SKM-1 (cell line): Measurements from ENCODE around the gene XYLT1.
"Not testable (repeated sequence)": the region's sequence is repeated elsewhere in the genome, so short reads cannot be mapped to it uniquely, and the experiment has no call there.

ENCODE experiments used
- DNase-seq: peaks from one replicate; lab custom pipeline; 2025; ENCODE audit not compliant: unreplicated experiment; lab: John Stamatoyannopoulos, UW

The XYLT1 gene

GRCh38 chr16:17488506-17488905, 17.7 kb upstream of the XYLT1 start:
- DNase-seq, result no peak

DNA sequence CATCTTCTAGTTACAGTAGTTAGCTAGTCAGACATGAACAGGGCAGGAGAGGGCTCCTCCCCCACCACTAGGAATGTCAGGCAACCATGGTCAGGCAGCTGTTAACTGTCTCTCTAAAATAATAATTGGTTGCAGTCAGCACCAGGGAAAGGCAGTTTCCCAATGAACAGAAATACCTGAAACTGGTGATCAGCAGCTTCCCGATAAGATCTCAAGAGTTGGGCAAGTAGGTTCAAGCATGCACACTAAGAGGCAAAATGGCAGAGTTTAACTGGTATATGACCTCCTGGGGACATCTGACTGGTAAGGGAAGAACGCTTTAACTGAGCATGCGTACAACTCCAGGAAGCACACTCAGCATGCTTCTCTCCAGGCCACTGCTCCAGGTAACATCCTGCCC, 12.6 kb upstream of the XYLT1 start:
- no peak for DNase-seq

GRCh38 chr16:17482341-17482740, 11.6 kb upstream of the XYLT1 start:
- DNase-seq, result not testable (repeated sequence)

DNA sequence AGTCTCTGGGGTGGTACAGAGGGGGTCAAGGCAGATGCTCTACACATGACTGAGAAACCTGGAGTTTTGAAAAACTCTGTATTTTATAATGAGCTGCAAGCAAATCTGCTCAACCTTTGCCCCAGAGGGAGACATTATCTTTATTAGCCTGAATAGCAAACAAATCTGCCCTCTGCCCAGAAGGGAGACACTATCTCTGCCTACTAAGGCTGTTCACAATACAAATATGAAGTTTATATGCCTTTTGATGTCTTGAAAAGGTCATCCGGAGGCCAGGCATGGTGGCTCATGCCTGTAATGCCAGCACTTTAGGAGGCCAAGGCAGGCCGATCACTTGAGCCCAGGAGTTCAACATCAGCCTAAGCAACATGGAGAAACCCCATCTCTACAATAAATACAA, 11.0 kb upstream of the XYLT1 start:
- DNase-seq, result no peak

- DNase-seq, result not testable (repeated sequence)
Observed at GRCh38 chr16:17477260-17477545, 6.4 kb upstream of the XYLT1 start.

GRCh38 chr16:17476414-17477259, 5.9 kb upstream of the XYLT1 start:
- DNase-seq, result peak; percentile 33

- DNase-seq, result no peak
Observed at GRCh38 chr16:17475104-17475503, 4.3 kb upstream of the XYLT1 start.

DNA sequence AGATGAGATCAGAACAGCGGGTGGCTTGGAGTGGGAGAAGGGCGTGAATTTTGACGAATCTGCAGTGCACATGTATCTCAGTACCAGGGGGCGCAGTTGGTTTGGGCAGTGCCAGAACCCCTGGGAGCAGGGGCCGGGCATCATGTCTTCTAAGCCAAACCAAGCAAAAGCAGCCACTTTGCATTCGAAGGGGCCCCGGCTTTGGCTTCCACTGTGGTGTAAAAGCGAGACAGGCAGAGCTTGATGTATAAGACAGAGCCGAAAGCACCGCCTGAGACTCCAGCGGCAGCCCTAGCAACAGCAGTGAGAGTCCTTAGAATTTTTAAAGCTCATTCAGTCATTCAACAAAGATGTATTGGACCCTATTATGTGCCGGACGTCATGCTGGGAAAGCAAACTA, 3.8 kb upstream of the XYLT1 start:
- no peak for DNase-seq

GRCh38 chr16:17474037-17474436, 3.3 kb upstream of the XYLT1 start:
- DNase-seq, result no peak

GRCh38 chr16:17471719-17472461, 1.1 kb upstream of the XYLT1 start:
- DNase-seq, result no peak

GRCh38 chr16:17470182-17470907, 415 bp downstream of the XYLT1 start:
- DNase-seq, result no peak

- DNase-seq, result no peak
Observed at GRCh38 chr16:17469741-17470181, 999 bp downstream of the XYLT1 start.

DNA sequence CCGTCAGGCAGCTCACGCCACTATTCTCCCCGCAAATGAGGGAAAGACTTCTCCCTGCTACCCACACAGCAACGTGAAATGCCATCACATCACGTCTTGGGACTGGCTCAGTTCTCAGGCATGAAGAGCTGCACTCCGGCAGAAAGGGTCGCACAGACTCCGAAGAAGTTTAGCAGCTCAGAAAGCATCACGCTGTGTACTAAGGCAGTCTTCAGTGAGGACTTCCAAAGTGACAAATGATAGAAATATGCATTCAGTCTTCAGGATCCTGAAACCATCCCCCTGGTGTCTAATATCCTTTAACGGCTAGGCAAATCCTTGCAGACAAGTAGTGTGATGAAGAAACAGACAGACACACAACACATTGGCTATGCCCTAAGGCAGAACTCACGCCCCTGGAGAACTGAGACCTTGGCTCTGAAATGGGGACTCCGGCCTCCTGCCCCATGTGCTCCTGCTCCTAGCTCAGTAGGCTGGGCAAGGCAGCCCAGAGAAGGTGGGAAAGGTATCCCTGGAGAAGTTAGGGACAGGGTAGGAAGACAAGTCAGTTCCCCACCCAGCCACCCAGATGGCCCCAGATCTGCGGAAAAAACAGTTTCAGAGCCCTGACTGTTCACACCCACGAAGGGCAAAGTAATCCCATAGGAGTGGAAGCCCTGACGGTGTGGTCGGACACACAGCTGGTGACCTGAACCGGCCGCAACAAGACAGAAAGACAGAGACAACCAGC, 1.6 kb downstream of the XYLT1 start:
- no peak for DNase-seq

DNA sequence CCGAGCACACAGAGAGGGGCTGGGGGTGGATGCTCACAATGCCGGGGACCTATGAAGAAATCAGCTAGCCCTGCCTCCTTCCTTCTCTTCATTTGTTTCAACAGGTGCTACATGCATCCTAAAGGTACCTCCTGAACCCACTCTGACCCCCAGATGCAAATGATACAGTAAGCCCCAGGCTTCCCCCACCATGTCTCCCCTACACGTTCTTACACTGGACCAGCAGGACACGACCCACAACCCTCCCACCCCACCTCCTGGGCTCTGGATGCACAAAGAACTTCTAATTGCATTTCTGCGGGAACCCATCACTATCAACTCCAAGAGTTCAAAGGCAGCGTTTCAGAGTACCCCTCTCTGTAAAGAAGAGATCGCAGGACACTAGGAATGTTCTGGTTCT, 2.1 kb downstream of the XYLT1 start:
- no peak for DNase-seq

GRCh38 chr16:17467923-17468540, 2.7 kb downstream of the XYLT1 start:
- no peak for DNase-seq

GRCh38 chr16:17466876-17467275, 3.9 kb downstream of the XYLT1 start:
- no peak for DNase-seq

DNA sequence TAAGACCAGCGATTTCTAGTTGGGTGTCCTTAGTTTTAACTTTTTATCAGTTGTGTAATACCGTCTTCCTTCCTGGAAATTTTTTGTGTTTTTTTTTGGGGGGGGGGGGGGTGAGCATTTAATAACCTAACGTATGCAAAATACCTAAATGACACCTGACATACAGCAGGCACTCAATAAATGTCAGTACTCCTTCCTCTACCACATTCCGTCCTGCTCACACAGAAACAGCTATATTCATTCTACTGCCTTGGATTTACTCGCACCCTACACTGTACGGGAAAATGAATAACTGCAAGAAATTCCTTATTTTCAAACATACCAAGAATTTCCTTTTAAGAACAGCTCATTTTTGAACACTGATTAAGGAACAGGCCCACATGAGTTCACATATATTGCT, 5.3 kb downstream of the XYLT1 start:
- no peak for DNase-seq

DNA sequence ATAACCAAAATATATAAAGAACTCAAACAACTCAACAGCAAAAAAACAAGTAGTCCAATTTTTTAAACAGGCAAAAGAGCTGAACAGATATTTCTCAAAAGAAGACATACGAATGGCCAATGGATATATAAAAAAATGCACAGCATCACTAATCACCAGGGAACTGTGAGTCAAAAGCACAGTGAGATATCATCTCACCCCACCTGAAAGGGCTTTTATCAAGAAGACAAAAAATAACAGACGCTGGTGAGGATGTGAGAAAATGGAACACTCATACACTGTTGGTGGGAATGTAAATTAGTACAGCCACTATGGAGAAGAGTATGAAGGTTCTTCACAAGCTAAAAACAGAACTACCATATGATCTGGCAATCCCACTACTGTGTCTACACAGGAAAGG, 7.4 kb downstream of the XYLT1 start:
- DNase-seq, result no peak

DNA sequence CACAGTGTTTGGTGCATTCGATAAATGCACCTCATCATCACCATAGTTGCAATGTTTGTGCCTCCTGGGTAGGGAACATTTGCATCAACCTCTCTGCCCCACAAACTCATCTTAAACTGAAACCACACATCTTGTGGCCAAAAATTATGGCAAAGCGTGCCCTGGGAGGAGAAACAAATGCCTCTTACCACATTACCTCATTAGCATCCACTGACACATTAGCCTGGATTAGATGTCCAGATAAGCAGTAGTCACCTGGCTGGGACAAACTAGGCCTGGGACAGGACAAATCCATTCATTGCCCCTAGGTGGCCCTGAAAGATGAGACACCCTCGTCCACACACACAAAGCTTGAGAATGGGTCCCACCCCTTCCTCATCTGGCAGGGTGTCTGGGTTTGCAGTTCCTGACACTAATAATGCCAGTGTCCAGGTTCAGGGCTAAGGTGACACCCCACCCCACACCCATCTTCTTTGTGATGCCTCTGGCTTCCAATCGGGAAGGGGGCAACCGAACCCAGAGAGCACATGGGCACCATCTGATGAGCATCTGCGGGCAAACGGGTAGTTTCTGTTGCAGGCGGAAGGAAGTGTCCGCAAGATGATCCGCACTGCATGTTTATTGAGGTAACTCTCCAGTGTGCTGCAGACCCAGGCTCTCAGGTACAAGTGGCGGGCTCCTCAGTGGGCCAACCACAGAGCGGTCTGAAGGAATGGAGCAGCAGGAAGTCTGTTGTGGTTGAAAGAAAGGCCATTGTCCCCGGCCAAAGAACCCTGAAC, 8.6 kb downstream of the XYLT1 start:
- no peak for DNase-seq

DNA sequence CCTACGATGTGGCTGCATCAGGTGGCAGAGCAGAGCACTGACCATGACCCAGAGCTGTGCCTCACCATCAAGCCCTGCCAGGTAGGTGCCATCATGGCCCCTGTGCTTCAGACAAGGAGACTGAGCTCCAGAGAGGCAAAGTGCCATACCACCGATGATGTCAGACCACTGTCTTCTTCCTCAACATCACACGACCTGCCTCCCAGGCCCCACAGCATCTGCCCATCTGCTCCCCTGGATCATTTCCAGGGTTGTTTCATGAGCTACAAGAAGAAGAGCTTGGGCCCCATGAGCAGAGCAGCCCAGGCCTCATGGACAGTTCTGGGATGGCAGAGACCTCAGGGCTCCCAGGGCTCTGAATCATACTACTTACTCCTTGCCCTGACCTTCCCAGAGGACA, 9.9 kb downstream of the XYLT1 start:
- no peak for DNase-seq
